ENCODE data around the gene UBE2E1. TPM values are rescaled to one million over a fixed set of nuclear protein-coding genes. Genes with fewer than 3 reads are reported as not detected.

The UBE2E1 gene
- total RNA-seq, 4 donors from 2014 or later, result 32.6 to 62.5 (median 55.9) TPM

DNA sequence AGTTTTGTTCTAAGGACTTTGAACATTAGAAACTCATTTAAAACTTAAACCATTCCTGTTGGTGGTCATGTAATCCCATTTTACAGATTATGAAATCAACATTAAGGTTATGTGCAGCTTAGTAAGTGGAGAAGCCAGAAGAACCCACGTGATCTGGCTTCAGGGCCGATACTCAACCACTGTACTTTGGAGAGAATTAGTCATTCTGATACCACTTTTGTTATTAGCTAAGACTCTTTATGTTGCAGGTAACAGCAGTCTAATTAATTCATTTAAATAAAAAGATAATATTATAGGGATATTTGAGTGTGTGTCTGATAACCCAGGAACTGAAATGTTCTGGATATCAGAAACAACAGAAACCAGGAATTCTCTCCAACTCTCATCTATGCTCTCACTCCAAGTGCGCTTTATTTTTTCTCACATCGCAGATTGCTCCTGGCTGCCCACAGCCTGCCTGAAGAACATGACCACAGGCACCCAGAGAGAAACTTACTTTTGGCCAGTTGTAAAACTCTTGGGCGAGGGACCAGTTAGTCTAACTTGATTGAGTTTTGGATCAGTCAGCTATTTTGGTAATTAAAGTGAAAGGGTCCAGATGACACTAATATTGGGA lies 25.2 kb downstream of the UBE2E1 start:
- no peak overlapping the region for H3K4me3 ChIP-seq (ENCODE audit: low read depth, poor library complexity, severe bottlenecking)
- TF ChIP-seq, protein P1, sequence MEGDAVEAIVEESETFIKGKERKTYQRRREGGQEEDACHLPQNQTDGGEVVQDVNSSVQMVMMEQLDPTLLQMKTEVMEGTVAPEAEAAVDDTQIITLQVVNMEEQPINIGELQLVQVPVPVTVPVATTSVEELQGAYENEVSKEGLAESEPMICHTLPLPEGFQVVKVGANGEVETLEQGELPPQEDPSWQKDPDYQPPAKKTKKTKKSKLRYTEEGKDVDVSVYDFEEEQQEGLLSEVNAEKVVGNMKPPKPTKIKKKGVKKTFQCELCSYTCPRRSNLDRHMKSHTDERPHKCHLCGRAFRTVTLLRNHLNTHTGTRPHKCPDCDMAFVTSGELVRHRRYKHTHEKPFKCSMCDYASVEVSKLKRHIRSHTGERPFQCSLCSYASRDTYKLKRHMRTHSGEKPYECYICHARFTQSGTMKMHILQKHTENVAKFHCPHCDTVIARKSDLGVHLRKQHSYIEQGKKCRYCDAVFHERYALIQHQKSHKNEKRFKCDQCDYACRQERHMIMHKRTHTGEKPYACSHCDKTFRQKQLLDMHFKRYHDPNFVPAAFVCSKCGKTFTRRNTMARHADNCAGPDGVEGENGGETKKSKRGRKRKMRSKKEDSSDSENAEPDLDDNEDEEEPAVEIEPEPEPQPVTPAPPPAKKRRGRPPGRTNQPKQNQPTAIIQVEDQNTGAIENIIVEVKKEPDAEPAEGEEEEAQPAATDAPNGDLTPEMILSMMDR (IDR thresholded peaks at IDR 0.05), result no peak
- TF ChIP-seq POLR2A (IDR thresholded peaks at IDR 0.05), result no peak
- 68 to 74% methylated on average over 5 of the region's 5 CpGs for WGBS, 2 donors
- intact Hi-C loops (cut with DNase I; ENCODE audit: low total_unique reads), result no loop called here
- no peak for DNase-seq (ENCODE audit: low spot score in 2 of 2)

DNA sequence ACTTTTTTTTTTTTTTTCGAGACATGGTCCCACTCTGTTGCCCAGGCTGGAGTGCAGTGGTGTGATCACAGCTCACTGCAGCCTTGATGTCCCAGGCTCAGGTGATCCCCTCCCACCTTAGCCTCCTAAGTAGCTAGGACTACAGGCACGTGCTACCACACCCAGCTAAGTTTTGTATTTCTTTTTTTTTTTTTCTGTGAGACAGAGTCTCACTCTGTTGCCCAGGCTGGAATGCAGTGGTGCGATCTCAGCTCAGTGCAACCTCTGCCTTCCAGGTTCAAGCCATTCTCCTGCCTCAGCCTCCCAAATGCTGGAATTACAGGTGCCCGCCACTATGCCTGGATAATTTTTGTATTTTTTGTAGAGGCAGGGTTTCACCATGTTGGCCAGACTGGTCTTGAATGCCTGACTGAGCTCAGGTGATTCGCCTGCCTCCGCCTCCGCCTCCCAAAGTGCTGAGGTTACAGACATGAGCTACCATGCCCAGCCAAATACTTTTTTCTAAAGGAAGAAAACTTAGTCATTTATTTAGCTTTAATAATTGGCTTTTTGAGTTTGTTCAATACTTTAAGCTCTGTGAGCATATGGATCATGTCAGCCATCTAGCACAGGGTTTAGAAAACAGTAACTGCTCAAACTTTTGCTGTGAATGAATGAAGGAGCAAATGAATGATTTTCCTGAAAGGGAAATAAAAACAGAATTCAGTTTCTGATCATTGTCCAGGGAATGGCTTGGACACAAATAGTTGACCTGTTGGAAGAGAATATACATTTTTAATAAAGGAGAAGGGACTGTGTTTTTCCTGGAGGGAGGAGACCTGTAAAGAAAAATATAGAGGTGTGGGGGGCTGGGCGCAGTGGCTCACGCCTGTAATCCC lies 26.0 kb downstream of the UBE2E1 start:
- TF ChIP-seq, protein P1 (IDR thresholded peaks at IDR 0.05), result no peak
- TF ChIP-seq POLR2A (IDR thresholded peaks at IDR 0.05), result no peak

DNA sequence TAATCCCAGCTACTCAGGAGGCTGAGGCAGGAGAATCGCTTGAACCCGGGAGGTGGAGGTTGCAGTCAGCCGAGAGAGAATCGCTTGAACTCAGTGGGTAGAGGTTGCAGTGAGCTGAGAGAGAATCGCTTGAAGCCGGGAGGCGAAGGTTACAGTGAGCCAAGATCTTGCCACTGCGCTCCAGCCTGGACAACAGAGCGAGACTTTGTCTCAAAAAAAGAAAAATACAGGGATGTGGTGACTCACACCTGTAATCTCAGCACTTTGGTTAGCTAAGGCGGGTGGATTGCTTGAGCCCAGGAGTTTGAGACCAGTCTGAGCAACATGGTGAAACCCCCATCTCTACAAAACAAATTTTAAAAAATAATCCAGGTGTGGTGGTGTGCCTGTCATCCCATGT lies 26.8 kb downstream of the UBE2E1 start:
- no peak overlapping the region for H3K4me3 ChIP-seq (ENCODE audit: low read depth, poor library complexity, severe bottlenecking)
- no peak for DNase-seq (ENCODE audit: low spot score in 2 of 2)
- 97% methylated on average over 10 of the region's 10 CpGs for WGBS, 2 donors
- intact Hi-C loops (cut with DNase I; ENCODE audit: low total_unique reads), result no loop called here
- no peak for TF ChIP-seq POLR2A (IDR thresholded peaks at IDR 0.05)
- TF ChIP-seq, protein P1 (IDR thresholded peaks at IDR 0.05), result no peak

More for the DNA sequence above, 26.0 kb downstream of the UBE2E1 start:
- intact Hi-C loops (cut with DNase I; ENCODE audit: low total_unique reads), result no loop called here
- H3K4me3 ChIP-seq (ENCODE audit: low read depth, poor library complexity, severe bottlenecking), result no peak overlapping the region
- 86 to 92% methylated on average over 9 of the region's 9 CpGs for WGBS, 2 donors
- DNase-seq (ENCODE audit: low spot score in 2 of 2), result no peak

DNA sequence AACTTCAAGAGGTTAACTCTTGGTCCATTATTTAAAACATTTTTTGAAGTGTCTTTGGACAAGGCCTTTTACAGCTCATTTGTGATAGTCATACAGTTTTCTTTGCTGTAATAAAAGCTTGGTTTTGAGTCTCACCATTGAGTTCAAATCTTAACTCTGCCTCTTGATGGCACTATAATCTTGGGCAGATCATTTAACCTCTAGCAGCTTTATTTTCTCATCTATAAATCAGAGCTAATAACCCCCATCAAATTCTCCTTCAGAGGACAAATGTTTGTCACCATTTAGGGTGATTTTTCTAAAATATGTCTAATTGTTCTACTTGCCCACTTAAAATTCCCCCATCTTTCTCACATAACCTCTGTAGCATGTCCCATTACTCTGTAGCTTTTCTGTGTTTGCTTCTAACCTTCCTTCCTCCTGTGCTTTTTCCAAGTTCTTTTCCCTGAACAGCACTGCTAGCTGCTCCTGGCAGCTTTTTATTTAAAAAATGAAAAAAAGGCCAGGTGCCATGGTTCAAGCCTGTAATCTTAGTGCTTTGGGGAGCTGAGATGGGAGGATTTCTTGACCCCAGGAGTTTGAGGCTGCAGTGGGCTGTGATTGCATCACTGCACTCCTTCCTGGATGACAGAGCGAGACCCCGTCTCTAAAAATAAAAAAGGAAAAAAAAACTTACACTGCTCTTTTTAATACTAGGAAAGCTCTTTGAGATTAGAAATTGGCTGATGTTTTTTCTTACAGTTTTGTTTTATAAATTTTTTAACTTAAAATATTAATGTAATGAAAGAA lies 28.5 kb downstream of the UBE2E1 start:
- 85 to 93% methylated on average over 2 of the region's 2 CpGs for WGBS, 2 donors

DNA sequence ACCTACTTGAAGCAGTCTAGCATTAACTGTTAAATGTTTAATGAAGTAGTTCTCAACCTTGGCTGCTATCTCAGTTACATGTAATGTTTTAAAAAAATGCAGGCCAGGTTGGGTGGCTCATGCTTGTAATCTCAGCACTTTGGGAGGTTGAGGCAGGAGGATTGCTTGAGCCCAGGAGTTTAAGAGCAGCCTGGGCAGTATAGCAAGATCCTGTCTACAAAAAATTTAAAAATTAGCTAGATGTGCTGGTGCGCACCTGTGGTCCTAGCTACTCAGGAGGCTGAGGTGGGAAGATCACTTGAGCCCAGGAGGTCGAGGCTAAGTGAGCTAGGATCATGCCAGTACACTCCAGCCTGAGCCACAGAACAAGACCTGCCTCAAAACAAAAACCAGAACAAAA lies 29.3 kb downstream of the UBE2E1 start:
- TF ChIP-seq POLR2A (IDR thresholded peaks at IDR 0.05), result no peak
- TF ChIP-seq, protein P1 (IDR thresholded peaks at IDR 0.05), result no peak
- DNase-seq (ENCODE audit: low spot score in 2 of 2), result no peak
- intact Hi-C loops (cut with DNase I; ENCODE audit: low total_unique reads), result no loop called here
- WGBS, 2 donors, result 92 to 94% methylated on average over 2 of the region's 2 CpGs
- H3K4me3 ChIP-seq (ENCODE audit: low read depth, poor library complexity, severe bottlenecking), result no peak overlapping the region

More for the DNA sequence above, 28.5 kb downstream of the UBE2E1 start:
- no peak for DNase-seq (ENCODE audit: low spot score in 2 of 2)
- TF ChIP-seq POLR2A (IDR thresholded peaks at IDR 0.05), result no peak
- TF ChIP-seq, protein P1 (IDR thresholded peaks at IDR 0.05), result no peak
- H3K4me3 ChIP-seq (ENCODE audit: low read depth, poor library complexity, severe bottlenecking), result no peak overlapping the region
- intact Hi-C loops (cut with DNase I; ENCODE audit: low total_unique reads), result no loop called here
